ENCODE measurements around the gene WWTR1.
A peak's percentile ranks its signal among the peaks of the same experiment; 100 is the strongest.

WWTR1 gene

GRCh38 chr3:149490260-149490971 lies 167.4 kb downstream of the WWTR1 start:
- DNase-seq = no peak

DNA sequence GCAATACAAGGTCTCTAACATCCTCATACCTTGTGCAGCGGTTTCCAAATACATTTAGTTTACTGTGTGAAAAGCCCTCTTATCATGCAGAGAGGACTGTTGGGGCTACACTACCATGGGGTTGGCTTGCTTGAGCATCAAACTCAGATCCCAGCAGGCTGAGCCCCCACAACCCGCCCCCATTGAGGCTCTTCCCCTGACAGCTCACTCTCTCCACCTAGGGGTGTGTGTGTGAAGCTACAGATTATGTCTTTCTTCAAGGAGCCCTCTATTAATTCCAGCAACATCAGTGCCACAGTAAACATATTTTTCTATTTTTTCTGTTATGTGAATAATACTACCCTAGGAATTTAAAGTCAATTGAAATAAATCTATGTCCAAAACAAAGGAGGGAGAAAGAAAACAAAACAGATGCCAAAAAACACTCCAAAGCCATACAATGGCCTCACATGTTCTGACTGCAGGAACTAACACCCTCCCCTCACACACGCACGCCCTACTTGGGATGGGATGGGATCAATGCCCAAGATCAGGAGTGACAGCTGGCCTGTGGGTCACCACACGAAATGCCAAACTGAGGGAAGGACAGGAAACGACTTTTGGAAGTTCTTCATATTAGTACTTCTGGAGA lies 168.7 kb downstream of the WWTR1 start:
- DNase-seq = no peak

DNA sequence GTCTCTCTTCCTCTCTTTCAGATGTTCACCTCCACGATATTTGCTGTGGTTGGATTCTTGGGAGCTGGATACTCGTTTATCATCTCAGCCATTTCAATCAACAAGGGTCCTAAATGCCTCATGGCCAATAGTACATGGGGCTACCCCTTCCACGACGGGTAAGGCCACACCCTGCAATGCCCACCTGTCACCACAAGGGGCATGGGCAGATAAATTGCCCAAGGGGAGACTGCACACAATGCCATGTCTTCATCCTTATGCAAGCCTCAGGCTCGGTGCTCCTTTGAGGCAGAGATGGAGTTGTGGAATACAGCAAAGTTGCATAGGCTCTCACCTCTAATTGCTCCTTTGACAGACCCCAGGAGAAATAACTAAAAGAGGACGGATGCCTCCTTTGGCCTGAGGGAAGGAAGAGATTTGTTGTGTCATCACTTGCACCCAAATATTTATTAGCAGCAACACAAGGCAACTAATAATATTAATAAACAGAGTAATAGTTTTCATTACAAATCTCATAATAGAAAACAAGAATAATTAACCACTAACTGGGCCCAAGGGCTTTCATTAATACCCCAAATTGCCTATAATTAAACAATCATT lies 170.1 kb downstream of the WWTR1 start:
- DNase-seq = peak in 1 of 2 experiments; percentile 4

DNA sequence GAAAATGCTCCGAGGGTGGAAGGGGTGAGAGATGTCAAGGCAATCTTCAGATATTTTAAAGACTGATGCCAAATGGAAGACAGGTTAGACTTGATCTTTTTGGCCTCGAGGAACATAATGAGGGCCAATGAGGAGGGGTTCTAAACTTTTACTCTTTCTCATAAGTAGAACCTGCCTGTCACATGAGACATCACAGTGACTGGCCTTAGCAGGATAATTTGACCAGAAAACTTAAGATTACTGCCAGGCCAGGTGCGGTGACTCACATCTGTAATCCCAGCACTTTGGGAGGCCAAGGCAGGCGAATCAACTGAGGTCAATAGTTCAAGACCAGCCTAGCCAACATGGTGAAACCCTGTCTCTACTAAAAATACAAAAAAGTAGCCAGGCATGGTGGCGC lies 171.1 kb downstream of the WWTR1 start:
- no peak for DNase-seq

GRCh38 chr3:149481491-149481890 lies 176.3 kb downstream of the WWTR1 start:
- no peak for DNase-seq

DNA sequence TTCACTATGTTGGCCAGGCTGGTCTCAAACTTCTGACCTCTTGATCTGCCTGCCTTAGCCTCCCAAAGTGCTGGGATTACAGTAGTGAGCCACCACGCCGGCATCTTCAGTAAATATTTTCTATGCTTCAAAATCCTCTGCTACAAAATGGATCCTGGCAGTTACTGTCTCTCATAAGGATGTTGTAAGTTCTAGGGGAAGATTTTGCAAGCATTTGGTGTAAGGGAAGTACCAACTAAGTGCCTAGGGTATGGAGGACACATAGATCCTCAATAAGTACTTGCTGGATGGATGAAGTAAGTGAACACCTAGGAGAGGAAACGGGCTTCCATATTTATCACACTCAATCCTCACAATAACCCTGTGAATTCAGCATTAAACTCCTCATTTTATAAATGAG lies 176.8 kb downstream of the WWTR1 start:
- DNase-seq = no peak

- no peak for DNase-seq
These were observed 177.4 kb downstream of the WWTR1 start for GRCh38 chr3:149480326-149481017.

GRCh38 chr3:149479621-149480325 lies 178.1 kb downstream of the WWTR1 start:
- DNase-seq = no peak

DNA sequence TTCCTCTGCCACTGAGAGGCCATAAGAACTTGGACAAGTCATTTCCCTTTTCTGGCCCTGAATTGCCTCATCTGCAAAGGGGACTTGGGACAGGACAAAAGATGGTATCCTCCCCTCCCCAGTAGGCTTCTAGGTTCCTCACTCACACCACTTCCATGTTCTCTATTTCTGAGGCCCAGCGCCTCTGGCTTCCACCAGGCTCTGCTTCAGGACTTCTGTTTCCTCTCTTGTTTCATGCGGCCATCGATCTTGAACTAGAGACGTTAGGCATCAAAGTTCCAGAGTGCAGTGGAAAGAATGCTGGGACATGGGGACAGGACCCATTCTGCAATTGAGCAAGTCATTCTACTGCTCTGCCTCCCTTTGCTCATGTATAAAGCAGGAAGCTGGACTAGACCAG lies 181.6 kb downstream of the WWTR1 start:
- DNase-seq = no peak

- no peak for DNase-seq
These were observed 182.3 kb downstream of the WWTR1 start for GRCh38 chr3:149475451-149476060.

DNA sequence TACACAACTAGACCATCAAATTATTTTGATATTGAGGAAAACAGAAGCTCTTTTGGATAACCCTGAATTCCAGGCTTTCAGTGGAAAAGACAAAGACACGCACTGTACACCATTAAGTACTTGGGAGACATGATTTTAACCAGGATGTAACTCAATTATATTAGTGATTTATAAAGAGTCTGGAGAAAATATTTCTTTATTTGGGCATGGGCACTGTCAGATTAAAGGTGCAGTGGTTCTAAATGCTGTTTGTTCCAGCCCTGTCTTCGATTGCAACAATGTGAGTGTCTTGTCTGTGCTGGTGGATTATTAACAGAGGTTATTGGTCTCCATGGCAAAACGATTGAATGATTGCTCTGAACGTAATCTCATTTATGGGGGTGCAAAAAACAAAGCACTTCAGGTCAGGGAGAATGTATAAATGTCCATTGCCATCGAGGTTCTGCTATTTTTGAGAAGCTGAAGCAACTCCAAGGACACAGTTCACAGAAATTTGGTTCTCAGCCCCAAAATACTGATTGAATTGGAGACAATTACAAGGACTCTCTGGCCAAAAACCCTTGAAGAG lies 183.5 kb downstream of the WWTR1 start, which contains the start of gene TM4SF4:
Gene TM4SF4 (plus strand): TSS at position 448 of the 568 bp plus-strand sequence. CDS start 181 bp downstream, outside the sequence.
- no peak for DNase-seq

GRCh38 chr3:149473357-149474249 lies 184.2 kb downstream of the WWTR1 start:
- no peak for DNase-seq

DNA sequence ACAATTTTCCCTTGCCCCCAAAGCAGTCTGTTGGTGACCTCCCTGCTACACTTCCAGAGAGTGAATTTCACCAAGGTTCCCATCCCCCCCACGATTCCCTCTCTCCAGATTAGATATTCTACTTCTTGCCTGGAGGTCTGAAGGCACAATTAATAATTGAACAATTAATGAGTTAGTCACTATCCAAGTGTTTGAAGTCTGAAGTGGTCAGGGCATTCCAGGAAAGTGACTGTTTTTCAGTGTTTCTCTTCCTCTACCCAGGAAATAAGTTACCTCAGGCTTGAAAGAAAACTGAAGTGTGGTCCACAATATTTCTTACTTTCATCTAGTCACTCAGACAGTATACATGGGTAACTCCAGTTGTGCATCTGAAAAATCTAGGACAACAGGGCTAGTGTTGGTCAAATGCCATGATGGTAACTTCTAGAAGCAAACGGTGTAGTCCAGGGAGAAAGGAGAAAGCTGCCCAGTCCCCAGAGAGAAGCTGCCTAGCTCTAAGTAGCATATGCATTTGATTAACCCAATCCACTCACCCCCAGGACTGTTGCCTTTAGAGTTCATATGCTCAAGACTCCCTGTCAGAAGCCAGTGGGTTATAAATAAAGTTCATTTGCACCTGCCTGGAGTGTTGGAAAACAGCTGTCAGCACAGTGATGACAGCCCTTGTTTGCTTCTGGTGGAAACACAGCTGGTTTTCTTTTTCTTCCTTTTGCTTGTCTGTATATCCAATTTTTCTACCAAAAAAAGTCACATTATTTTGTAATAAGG lies 185.6 kb downstream of the WWTR1 start:
- no peak for DNase-seq

DNA sequence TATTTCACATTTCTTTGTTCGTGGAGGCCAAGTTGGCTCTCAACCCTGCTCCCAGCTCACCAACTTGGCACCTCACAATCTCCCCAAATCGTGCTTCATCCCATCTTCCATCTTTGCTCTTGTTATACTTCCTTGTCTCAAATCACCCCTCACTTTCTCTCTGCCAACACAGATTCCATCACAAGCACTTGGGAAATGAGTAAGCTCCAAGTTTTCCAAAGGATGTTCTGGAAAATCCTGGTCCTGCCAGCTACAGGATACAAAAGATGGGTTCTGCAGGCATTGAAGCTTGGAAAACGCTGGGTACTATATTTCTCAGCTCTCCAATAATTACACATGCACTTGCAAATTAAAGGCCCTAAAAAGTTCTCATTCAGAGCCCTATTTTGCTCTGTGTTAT lies 187.4 kb downstream of the WWTR1 start:
- no peak for DNase-seq

- DNase-seq = no peak
These were observed 189.2 kb downstream of the WWTR1 start for GRCh38 chr3:149468504-149469212.

Data from activated CD4-positive, alpha-beta T cell treated with anti-CD3 and anti-CD28 coated beads, Interleukin-2, amount 50 U/mL, for 4 hours (primary cell).